ENCODE measurements around the gene PLA2G3.

The PLA2G3 gene

DNA sequence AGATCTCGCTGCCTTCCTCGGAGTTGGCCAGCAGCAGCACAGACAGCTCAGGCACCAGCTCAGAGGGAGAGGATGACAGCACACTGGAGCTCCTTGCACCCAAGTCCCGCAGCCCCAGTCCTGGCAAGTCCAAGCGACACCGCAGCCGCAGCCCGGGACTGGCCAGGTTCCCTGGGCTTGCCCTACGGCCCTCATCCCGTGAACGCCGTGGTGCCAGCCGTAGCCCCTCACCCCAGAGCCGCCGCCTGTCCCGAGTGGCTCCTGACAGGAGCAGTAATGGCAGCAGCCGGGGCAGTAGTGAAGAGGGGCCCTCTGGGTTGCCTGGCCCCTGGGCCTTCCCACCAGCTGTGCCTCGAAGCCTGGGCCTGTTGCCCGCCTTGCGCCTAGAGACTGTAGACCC, 6.4 kb downstream of the PLA2G3 start:
- no peak overlapping the region for H3K4me3 ChIP-seq (ENCODE audit: low read length)
- no peaks in the 10 kb centered on the region for H3K9me3 ChIP-seq (replicated peaks; ENCODE audit: low read length)
- H3K4me2 ChIP-seq (ENCODE audit: low read length): no peak overlapping the region
- H3K36me3 ChIP-seq (ENCODE audit: insufficient read depth, low read length): no peaks in the 10 kb centered on the region
- no peaks in the 10 kb centered on the region for H3K4me1 ChIP-seq (ENCODE audit: control insufficient read depth, insufficient read depth, low read length)
- H3K9ac ChIP-seq (ENCODE audit: low read depth, low read length): no peak overlapping the region
- H3K27me3 ChIP-seq (ENCODE audit: control insufficient read depth, insufficient read depth, low read length): peaks cover 21% of the 10 kb centered on the region

DNA sequence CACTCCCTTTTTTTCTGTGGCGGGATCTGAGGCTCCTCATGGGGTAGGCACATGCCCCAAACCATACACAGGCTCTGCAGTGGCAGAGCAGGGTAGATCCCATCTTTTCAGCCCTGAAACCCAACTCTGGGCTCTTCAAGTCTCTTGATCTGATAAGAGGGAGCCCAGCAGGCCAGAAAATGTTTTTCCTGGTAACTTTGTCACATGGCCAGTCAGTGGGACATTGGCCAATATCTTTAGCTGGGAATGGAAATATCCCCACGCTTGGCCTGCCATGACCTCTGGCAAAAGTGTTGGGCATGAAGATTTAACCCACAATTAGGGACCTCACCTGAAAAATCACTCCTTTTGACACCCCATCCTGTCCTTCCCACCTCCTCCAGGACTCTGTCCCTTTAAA, 9.4 kb downstream of the PLA2G3 start:
- Histone ChIP-seq H3K36me3 (ENCODE audit: insufficient read depth, low read length) (no peaks in the 10 kb centered on the region), H3K4me2 (ENCODE audit: low read length) (no peak overlapping the region), H3K9me3 (replicated peaks; ENCODE audit: low read length) (no peaks in the 10 kb centered on the region), H3K27me3 (ENCODE audit: control insufficient read depth, insufficient read depth, low read length) (no peaks in the 10 kb centered on the region), H3K4me1 (ENCODE audit: control insufficient read depth, insufficient read depth, low read length) (no peaks in the 10 kb centered on the region), H3K9ac (ENCODE audit: low read depth, low read length) (no peak overlapping the region), H3K4me3 (ENCODE audit: low read length) (no peak overlapping the region)

DNA sequence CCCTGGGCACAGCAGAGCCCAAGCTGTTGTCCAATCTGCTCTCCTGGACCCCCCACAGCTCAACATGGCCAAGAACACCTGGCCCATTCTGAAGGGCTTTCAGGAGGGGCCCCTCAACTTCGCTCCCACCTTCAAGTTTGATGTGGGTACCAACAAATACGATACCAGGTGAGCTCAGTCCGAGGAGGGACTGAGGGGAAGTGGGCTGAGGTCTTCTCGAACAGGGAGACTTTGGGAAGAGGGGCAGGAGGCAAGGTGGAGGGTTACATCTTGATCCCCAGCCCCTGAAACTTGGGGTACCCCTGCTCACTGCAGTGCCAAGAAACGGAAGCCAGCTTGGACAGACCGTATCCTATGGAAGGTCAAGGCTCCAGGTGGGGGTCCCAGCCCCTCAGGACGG, 12.2 kb downstream of the PLA2G3 start:
- no peak overlapping the region for H3K9ac ChIP-seq (ENCODE audit: low read depth, low read length)
- peaks cover 23% of the 10 kb centered on the region for H3K27me3 ChIP-seq (ENCODE audit: control insufficient read depth, insufficient read depth, low read length)
- H3K4me2 ChIP-seq (ENCODE audit: low read length): no peak overlapping the region
- no peak overlapping the region for H3K4me3 ChIP-seq (ENCODE audit: low read length)
- H3K4me1 ChIP-seq (ENCODE audit: control insufficient read depth, insufficient read depth, low read length): no peaks in the 10 kb centered on the region
- no peaks in the 10 kb centered on the region for H3K9me3 ChIP-seq (replicated peaks; ENCODE audit: low read length)
- no peaks in the 10 kb centered on the region for H3K36me3 ChIP-seq (ENCODE audit: insufficient read depth, low read length)

DNA sequence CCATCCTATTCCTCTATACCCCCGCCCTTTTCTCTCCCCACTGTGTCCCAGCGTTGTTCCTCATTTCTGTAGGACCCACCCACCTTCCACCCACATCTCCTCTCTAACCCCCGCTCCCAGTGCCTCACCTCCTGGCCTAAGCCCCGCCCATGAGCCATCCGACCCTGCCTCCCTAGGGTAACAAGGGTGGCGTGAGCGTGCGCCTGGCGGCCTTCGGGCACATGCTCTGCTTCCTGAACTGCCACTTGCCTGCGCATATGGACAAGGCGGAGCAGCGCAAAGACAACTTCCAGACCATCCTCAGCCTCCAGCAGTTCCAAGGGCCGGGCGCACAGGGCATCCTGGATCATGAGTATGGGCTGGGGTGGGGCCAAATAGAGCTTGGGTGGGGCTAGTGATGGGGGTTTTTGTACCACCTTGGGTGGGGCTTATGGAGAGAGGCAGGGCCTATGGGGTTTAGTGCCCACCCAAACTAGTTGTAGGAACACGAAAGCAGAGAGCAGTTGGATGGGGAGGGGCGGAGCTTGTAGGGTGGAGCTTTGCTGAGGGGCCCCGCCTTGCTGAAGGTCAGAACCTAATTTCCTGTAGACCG, 13.0 kb downstream of the PLA2G3 start:
- no peak overlapping the region for H3K9ac ChIP-seq (ENCODE audit: low read depth, low read length)
- H3K27me3 ChIP-seq (ENCODE audit: control insufficient read depth, insufficient read depth, low read length): peaks cover 25% of the 10 kb centered on the region
- no peak overlapping the region for H3K4me2 ChIP-seq (ENCODE audit: low read length)
- H3K36me3 ChIP-seq (ENCODE audit: insufficient read depth, low read length): no peaks in the 10 kb centered on the region
- peaks cover 6% of the 10 kb centered on the region for H3K4me1 ChIP-seq (ENCODE audit: control insufficient read depth, insufficient read depth, low read length)
- H3K9me3 ChIP-seq (replicated peaks; ENCODE audit: low read length): no peaks in the 10 kb centered on the region
- no peak overlapping the region for H3K4me3 ChIP-seq (ENCODE audit: low read length)

DNA sequence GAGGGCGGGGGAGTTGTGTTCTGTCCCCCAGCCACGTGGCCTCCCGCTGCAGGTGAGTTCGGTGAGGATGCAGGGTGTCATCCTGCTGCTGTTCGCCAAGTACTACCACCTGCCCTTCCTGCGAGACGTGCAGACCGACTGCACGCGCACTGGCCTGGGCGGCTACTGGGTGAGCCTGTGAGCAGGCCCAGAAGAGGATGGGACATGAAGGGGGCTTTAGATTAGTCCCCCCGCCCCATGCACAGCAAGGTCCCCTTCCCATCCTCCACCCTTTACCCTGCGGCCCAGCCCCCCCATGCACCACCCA, 13.5 kb downstream of the PLA2G3 start:
- no peaks in the 10 kb centered on the region for H3K36me3 ChIP-seq (ENCODE audit: insufficient read depth, low read length)
- H3K4me2 ChIP-seq (ENCODE audit: low read length): no peak overlapping the region
- H3K4me3 ChIP-seq (ENCODE audit: low read length): no peak overlapping the region
- peaks cover 25% of the 10 kb centered on the region for H3K27me3 ChIP-seq (ENCODE audit: control insufficient read depth, insufficient read depth, low read length)
- no peak overlapping the region for H3K9ac ChIP-seq (ENCODE audit: low read depth, low read length)
- no peaks in the 10 kb centered on the region for H3K9me3 ChIP-seq (replicated peaks; ENCODE audit: low read length)
- H3K4me1 ChIP-seq (ENCODE audit: control insufficient read depth, insufficient read depth, low read length): peaks cover 6% of the 10 kb centered on the region

DNA sequence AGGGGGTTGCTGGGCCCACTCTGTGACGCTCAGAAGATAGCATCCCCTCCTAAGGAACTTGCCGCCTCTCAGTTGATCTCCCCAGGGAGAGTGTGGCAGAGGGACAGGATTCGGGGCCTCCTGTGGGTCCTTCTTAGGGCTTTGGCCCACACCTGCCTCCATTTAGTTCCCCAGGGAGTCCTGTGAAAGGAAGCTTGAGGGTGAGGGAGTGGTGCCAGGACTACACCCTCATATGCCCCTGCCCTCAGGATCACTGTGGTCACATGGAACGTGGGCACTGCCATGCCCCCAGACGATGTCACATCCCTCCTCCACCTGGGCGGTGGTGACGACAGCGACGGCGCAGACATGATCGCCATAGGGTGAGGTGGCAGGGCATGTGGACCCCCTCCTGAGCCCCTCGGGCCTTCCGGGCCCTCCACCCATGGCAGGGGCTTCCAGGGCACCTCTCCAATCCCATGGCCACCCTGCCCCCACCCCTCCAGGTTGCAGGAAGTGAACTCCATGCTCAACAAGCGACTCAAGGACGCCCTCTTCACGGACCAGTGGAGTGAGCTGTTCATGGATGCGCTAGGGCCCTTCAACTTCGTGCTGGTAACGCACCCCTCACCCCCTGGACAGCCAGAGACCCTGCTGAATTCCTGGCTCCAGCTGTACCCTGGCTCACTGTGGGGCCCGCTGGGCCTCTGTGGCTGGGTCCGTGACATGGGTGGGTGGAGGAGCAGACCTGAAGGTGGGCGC, 14.0 kb downstream of the PLA2G3 start:
- peaks cover 25% of the 10 kb centered on the region for H3K27me3 ChIP-seq (ENCODE audit: control insufficient read depth, insufficient read depth, low read length)
- no peaks in the 10 kb centered on the region for H3K36me3 ChIP-seq (ENCODE audit: insufficient read depth, low read length)
- no peak overlapping the region for H3K9ac ChIP-seq (ENCODE audit: low read depth, low read length)
- peaks cover 6% of the 10 kb centered on the region for H3K4me1 ChIP-seq (ENCODE audit: control insufficient read depth, insufficient read depth, low read length)
- H3K9me3 ChIP-seq (replicated peaks; ENCODE audit: low read length): no peaks in the 10 kb centered on the region
- H3K4me2 ChIP-seq (ENCODE audit: low read length): no peak overlapping the region
- no peak overlapping the region for H3K4me3 ChIP-seq (ENCODE audit: low read length)

DNA sequence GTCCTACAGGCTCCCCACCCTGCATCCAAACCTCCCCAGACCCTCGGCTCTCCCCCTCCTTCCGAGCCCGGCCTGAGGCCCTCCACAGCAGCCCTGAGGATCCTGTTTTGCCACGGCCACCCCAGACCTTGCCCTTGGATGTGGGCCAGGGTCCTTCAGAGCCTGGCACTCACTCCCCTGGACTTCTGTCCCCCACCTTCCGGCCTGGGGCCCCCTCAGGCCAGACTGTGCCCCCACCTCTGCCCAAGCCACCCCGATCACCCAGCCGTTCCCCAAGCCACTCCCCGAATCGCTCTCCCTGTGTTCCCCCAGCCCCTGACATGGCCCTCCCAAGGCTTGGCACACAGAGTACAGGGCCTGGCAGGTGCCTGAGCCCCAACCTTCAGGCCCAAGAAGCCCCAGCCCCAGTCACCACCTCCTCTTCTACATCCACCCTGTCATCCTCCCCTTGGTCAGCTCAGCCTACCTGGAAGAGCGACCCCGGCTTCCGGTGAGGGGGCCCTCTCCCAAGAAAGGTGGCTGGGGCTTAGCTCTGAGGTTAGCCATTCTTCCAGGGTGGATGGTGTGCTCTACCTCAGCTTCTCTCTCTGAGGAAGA, 14.7 kb downstream of the PLA2G3 start:
- H3K4me1 ChIP-seq (ENCODE audit: control insufficient read depth, insufficient read depth, low read length): peaks cover 6% of the 10 kb centered on the region
- H3K9ac ChIP-seq (ENCODE audit: low read depth, low read length): no peak overlapping the region
- no peaks in the 10 kb centered on the region for H3K36me3 ChIP-seq (ENCODE audit: insufficient read depth, low read length)
- H3K27me3 ChIP-seq (ENCODE audit: control insufficient read depth, insufficient read depth, low read length): peaks cover 25% of the 10 kb centered on the region
- no peak overlapping the region for H3K4me2 ChIP-seq (ENCODE audit: low read length)
- no peak overlapping the region for H3K4me3 ChIP-seq (ENCODE audit: low read length)
- H3K9me3 ChIP-seq (replicated peaks; ENCODE audit: low read length): no peaks in the 10 kb centered on the region

DNA sequence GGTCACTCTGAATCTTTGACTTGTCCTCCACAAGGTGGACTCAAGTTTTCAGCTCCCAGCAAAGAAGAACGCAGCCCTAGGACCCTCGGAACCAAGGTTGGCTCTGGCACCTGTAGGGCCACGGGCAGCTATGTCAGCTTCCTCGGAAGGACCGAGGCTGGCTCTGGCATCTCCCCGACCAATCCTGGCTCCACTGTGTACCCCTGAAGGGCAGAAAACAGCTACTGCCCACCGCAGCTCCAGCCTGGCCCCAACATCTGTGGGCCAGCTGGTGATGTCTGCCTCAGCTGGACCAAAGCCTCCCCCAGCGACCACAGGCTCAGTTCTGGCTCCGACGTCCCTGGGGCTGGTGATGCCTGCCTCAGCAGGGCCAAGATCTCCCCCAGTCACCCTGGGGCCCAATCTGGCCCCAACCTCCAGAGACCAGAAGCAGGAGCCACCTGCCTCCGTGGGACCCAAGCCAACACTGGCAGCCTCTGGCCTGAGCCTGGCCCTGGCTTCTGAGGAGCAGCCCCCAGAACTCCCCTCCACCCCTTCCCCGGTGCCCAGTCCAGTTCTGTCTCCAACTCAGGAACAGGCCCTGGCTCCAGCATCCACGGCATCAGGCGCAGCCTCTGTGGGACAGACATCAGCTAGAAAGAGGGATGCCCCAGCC, 15.4 kb downstream of the PLA2G3 start:
- Histone ChIP-seq H3K4me1 (ENCODE audit: control insufficient read depth, insufficient read depth, low read length) (peaks cover 6% of the 10 kb centered on the region), H3K4me3 (ENCODE audit: low read length) (no peak overlapping the region), H3K9ac (ENCODE audit: low read depth, low read length) (no peak overlapping the region), H3K27me3 (ENCODE audit: control insufficient read depth, insufficient read depth, low read length) (peaks cover 25% of the 10 kb centered on the region), H3K36me3 (ENCODE audit: insufficient read depth, low read length) (no peaks in the 10 kb centered on the region), H3K4me2 (ENCODE audit: low read length) (no peak overlapping the region), H3K9me3 (replicated peaks; ENCODE audit: low read length) (no peaks in the 10 kb centered on the region)

DNA sequence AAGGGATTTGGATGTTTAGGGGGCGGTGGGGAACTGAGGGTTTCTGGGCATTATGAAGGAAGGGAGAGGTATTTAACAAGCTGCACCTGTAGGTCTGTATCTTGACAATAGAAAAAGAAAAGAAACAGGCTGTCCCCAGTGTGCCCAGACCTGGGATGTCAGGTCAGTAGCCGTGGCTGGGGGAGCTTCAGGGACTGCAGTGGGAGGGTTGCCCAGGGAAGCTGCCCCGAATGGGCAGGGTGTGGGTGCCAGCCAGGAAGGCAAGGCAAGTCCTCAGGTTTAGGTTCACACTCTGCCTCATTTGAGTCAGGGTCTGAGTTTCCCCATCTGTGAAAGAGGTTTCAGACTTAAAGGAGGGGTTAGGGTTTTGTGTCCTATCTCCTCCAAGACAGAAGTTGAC, 16.0 kb downstream of the PLA2G3 start:
- no peak overlapping the region for H3K4me3 ChIP-seq (ENCODE audit: low read length)
- no peak overlapping the region for H3K9ac ChIP-seq (ENCODE audit: low read depth, low read length)
- H3K4me1 ChIP-seq (ENCODE audit: control insufficient read depth, insufficient read depth, low read length): peaks cover 6% of the 10 kb centered on the region
- H3K27me3 ChIP-seq (ENCODE audit: control insufficient read depth, insufficient read depth, low read length): peaks cover 31% of the 10 kb centered on the region
- H3K4me2 ChIP-seq (ENCODE audit: low read length): no peak overlapping the region
- no peaks in the 10 kb centered on the region for H3K9me3 ChIP-seq (replicated peaks; ENCODE audit: low read length)
- H3K36me3 ChIP-seq (ENCODE audit: insufficient read depth, low read length): no peaks in the 10 kb centered on the region

DNA sequence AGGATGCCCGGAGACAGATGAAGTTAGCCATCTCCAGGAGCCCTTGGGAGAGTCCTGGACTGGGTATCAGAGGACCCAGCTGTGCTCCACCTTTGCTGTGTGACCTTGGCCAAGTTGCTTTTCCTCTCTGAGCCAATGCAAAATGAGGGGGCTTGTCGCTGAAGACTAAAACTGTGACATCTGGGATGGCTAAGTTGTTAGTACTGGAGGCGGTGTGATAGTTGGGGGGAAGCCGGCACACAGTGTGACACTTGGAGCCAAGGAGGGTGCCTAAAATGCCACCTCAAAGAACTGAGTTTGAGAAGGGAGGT, 17.1 kb downstream of the PLA2G3 start:
- Histone ChIP-seq H3K36me3 (ENCODE audit: insufficient read depth, low read length) (no peaks in the 10 kb centered on the region), H3K4me2 (ENCODE audit: low read length) (no peak overlapping the region), H3K4me3 (ENCODE audit: low read length) (no peak overlapping the region), H3K4me1 (ENCODE audit: control insufficient read depth, insufficient read depth, low read length) (peaks cover 6% of the 10 kb centered on the region), H3K27me3 (ENCODE audit: control insufficient read depth, insufficient read depth, low read length) (peaks cover 33% of the 10 kb centered on the region), H3K9ac (ENCODE audit: low read depth, low read length) (no peak overlapping the region), H3K9me3 (replicated peaks; ENCODE audit: low read length) (no peaks in the 10 kb centered on the region)

DNA sequence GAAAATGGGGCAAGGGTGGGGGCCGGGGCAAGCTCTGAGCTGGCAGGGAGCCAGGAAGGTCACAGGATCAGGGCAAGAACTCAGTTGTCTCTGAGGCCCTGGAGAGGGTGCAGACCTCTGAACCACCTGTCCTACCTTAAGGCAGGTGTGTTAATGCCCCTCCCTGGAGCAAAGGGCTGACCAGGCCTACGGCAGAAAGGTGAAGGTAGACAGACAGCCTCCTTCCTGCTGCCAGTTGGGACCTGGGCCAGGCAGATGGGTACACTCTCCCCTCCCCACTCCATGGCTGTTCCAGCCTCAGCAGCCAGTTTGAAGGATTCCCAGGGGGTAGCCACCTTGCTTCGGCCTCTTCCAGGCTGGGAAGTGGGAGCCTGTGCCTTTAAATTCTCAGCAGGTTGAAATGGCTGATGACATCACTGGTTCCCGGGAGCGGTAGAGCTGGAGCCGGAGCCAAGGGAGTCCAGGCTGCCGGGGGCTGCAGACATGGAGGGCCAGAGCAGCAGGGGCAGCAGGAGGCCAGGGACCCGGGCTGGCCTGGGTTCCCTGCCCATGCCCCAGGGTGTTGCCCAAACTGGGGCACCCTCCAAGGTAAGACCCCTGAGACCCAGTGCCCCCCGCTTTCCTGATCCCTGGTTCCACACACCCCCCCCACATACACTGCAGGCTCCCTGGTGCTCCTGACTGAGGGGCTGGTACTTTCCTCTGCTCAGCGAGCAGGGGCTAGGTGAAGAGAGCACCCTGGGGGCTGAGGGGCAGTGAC, 17.6 kb downstream of the PLA2G3 start, which contains the start of gene INPP5J:
INPP5J (plus strand) TSS at position 435 of the 760 bp plus-strand sequence; CDS start at position 484, 49 bp downstream.
- Histone ChIP-seq H3K36me3 (ENCODE audit: insufficient read depth, low read length) (no peaks in the 10 kb centered on the region), H3K9ac (ENCODE audit: low read depth, low read length) (no peak within 1 kb of the TSS), H3K27me3 (ENCODE audit: control insufficient read depth, insufficient read depth, low read length) (peaks cover 33% of the 10 kb centered on the region), H3K4me2 (ENCODE audit: low read length) (peak within 1 kb of the TSS; percentile 65), H3K4me1 (ENCODE audit: control insufficient read depth, insufficient read depth, low read length) (peaks cover 6% of the 10 kb centered on the region), H3K4me3 (ENCODE audit: low read length) (no peak within 1 kb of the TSS), H3K9me3 (replicated peaks; ENCODE audit: low read length) (no peaks in the 10 kb centered on the region)

Data from skeletal muscle satellite cell (primary cell).